Osteoblast (primary cell): ENCODE data around the gene MANSC1. TPM values are rescaled to one million over a fixed set of nuclear protein-coding genes. Genes with fewer than 3 reads are reported as not detected.
A peak's percentile ranks its signal among the peaks of the same experiment; 100 is the strongest.
"Not testable (repeated sequence)": the region's sequence is repeated elsewhere in the genome, so short reads cannot be mapped to it uniquely, and the experiment has no call there.

Experiments
- DNase-seq: peaks from one replicate; pipeline ENCODE4 v3.0.0; 2011; ENCODE audit warnings: low spot score, mixed read lengths; ENCODE audit not compliant: insufficient read length; ENCODE audit errors: missing footprints
- H2AFZ ChIP-seq: 2 replicates; pipeline ENCODE4 v1.6.0; 2011; ENCODE audit warnings: mild to moderate bottlenecking, low read length
- H3K27ac ChIP-seq: 2 replicates; pipeline ENCODE4 v1.5.1; 2011; ENCODE audit warnings: mild to moderate bottlenecking, low read depth, low read length, moderate library complexity
- H3K27me3 ChIP-seq: 2 replicates; pipeline ENCODE4 v1.6.0; 2012; ENCODE audit warnings: mild to moderate bottlenecking, control low read depth, inconsistent platforms, low read length, moderate library complexity; ENCODE audit not compliant: insufficient read depth
- H3K36me3 ChIP-seq: 2 replicates; pipeline ENCODE4 v1.5.1; 2011; ENCODE audit warnings: mild to moderate bottlenecking, low read length, control low read depth, moderate library complexity; ENCODE audit not compliant: insufficient read depth
- H3K4me1 ChIP-seq: 2 replicates; pipeline ENCODE4 v1.5.1; 2011; ENCODE audit warnings: mild to moderate bottlenecking, low read length, control low read depth, moderate library complexity; ENCODE audit not compliant: insufficient read depth
- H3K4me2 ChIP-seq: 2 replicates; pipeline ENCODE4 v1.6.0; 2011; ENCODE audit warnings: mild to moderate bottlenecking, low read length; ENCODE audit not compliant: insufficient read depth
- H3K4me3 ChIP-seq: fragments of 200-600 bp; sonication (generic); 3 replicates; pipeline ENCODE4 v1.5.1; 2012; ENCODE audit warnings: mild to moderate bottlenecking, low read length, inconsistent platforms; ENCODE audit not compliant: insufficient read depth
- H3K79me2 ChIP-seq: 2 replicates; pipeline ENCODE4 v1.6.0; 2012; ENCODE audit warnings: mild to moderate bottlenecking, low read length, control low read depth, inconsistent platforms; ENCODE audit not compliant: insufficient read depth
- H3K9me3 ChIP-seq: 2 replicates; pipeline ENCODE4 v1.5.1; 2011; ENCODE audit warnings: low read depth, low read length, control low read depth
- H4K20me1 ChIP-seq: 2 replicates; pipeline ENCODE4 v1.6.0; 2012; ENCODE audit warnings: mild to moderate bottlenecking, low read length, control low read depth; ENCODE audit not compliant: insufficient read depth
- total RNA-seq: library from RNA; depleted of rRNA; stranded (reverse); fragments of >200 nt; gene quantifications from 2 replicates; pipeline ENCODE4 v1.2.3, GENCODE V29; 2012
- TF ChIP-seq, protein P1 (sequence below): IDR thresholded peaks from 2 replicates; pipeline ENCODE4 v1.5.1; 2011; ENCODE audit warnings: mild to moderate bottlenecking, low read depth, low read length, moderate library complexity; ENCODE audit errors: extremely low read depth

MANSC1 gene
- total RNA-seq, 1 donor, result 3.3 TPM

DNA sequence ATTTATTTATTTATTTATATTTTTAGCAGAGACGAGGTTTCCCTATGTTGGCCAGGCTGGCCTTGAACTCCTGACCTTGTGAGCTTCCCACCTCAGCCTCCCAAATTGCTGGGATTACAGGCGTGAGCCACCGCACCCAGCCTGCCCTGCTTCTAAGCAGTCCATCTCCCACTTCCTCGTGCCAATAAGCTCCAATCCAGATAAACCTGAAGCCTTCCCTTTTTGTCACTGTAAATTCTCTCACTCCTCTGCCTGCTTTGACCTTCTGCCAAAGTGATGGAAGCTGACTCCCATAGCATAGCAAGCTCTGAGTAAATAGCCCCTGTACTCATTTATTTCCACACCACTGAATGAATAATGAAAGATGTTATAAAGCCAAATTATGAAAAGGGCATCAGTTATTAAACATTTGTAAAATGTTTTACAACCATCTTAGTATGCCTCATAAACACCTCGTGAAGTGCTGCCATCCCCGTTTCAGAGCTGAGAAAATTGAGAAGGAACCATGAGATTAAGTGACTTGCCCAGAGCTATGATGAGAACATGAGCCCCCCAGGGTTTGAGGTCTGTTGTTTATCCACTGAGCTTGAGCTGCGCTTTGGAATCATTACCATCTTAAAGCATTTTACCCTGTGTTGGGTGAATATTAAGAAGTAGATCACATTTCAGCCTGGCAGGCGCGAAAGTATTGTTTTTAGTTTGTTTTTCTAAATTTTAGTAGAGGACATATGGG is 30.4 kb downstream of the MANSC1 start:
- peak overlapping the region; percentile 79 for H2AFZ ChIP-seq
- H3K79me2 ChIP-seq, result no peaks in the 10 kb centered on the region
- H4K20me1 ChIP-seq, result no peaks in the 10 kb centered on the region
- TF ChIP-seq, protein P1, sequence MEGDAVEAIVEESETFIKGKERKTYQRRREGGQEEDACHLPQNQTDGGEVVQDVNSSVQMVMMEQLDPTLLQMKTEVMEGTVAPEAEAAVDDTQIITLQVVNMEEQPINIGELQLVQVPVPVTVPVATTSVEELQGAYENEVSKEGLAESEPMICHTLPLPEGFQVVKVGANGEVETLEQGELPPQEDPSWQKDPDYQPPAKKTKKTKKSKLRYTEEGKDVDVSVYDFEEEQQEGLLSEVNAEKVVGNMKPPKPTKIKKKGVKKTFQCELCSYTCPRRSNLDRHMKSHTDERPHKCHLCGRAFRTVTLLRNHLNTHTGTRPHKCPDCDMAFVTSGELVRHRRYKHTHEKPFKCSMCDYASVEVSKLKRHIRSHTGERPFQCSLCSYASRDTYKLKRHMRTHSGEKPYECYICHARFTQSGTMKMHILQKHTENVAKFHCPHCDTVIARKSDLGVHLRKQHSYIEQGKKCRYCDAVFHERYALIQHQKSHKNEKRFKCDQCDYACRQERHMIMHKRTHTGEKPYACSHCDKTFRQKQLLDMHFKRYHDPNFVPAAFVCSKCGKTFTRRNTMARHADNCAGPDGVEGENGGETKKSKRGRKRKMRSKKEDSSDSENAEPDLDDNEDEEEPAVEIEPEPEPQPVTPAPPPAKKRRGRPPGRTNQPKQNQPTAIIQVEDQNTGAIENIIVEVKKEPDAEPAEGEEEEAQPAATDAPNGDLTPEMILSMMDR, result no peak
- H3K4me1 ChIP-seq, result peaks cover 25% of the 10 kb centered on the region
- peak overlapping the region; percentile 53 for H3K4me3 ChIP-seq
- H3K4me2 ChIP-seq, result peak overlapping the region; percentile 73
- H3K36me3 ChIP-seq, result no peaks in the 10 kb centered on the region
- H3K27ac ChIP-seq, result no peak overlapping the region
- H3K9me3 ChIP-seq, result no peaks in the 10 kb centered on the region
- DNase-seq, result peak; percentile 78
- no peaks in the 10 kb centered on the region for H3K27me3 ChIP-seq

DNA sequence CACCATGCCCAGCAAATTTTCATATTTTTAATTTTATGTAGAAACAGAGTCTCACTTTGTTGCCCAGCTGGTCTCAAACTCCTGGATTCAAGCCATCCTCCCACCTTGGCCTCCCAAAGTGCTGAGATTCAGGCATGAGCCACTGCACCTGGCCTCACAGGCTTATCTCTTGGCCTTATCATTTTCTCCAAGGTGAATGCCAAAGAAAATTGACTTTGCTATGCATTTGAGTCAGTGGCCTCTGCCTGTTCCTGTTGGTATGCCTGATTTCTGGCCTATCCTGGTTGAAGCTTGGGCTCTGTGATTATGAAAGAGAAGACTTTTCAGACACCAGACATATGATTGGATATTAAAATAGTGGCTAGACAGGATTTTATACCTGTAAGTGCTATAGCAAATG is 34.2 kb downstream of the MANSC1 start:
- Histone ChIP-seq H3K36me3 (no peaks in the 10 kb centered on the region), H3K4me1 (peaks cover 15% of the 10 kb centered on the region), H3K9me3 (no peaks in the 10 kb centered on the region), H3K79me2 (no peaks in the 10 kb centered on the region), H4K20me1 (no peaks in the 10 kb centered on the region), H3K27ac (no peak overlapping the region), H2AFZ (no peak overlapping the region), H3K27me3 (no peaks in the 10 kb centered on the region), H3K4me3 (no peak overlapping the region), H3K4me2 (no peak overlapping the region)
- no peak for DNase-seq
- TF ChIP-seq, protein P1, result no peak

DNA sequence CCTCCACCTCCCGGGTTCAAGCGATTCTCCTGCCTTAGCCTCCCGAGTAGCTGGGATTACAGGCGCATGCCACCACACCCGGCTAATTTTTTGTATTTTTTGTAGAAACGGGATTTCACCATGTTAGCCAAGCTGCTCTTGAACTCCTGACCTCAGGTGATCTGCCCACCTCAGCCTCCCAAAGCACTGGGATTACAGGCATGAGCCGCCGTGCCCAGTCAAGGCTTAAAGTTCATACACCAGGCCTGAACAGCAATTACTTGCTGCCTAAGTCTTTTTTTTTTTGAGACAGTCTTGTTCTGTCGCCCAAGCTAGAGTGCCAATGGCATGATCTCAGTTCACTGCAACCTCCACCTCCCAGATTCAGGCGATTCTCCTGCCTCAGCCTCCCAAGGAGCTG is 39.3 kb downstream of the MANSC1 start:
- not testable (repeated sequence) for H3K4me1 ChIP-seq, H3K4me3 ChIP-seq, DNase-seq, H4K20me1 ChIP-seq, H3K4me2 ChIP-seq, H2AFZ ChIP-seq, H3K9me3 ChIP-seq, H3K36me3 ChIP-seq, H3K27ac ChIP-seq, H3K79me2 ChIP-seq, H3K27me3 ChIP-seq

GRCh38 chr12:12305568-12306300 is 44.3 kb downstream of the MANSC1 start:
- Histone ChIP-seq H3K79me2 (no peaks in the 10 kb centered on the region), H3K27me3 (no peaks in the 10 kb centered on the region), H3K9me3 (no peaks in the 10 kb centered on the region), H4K20me1 (no peaks in the 10 kb centered on the region), H3K27ac (no peak overlapping the region), H3K36me3 (no peaks in the 10 kb centered on the region), H3K4me1 (no peaks in the 10 kb centered on the region), H3K4me2 (no peak overlapping the region), H3K4me3 (no peak overlapping the region), H2AFZ (no peak overlapping the region)
- DNase-seq, result no peak
- TF ChIP-seq, protein P1, result no peak
